ENCODE measurements around the gene AWAT2.

AWAT2 gene, protein sequence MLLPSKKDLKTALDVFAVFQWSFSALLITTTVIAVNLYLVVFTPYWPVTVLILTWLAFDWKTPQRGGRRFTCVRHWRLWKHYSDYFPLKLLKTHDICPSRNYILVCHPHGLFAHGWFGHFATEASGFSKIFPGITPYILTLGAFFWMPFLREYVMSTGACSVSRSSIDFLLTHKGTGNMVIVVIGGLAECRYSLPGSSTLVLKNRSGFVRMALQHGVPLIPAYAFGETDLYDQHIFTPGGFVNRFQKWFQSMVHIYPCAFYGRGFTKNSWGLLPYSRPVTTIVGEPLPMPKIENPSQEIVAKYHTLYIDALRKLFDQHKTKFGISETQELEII

DNA sequence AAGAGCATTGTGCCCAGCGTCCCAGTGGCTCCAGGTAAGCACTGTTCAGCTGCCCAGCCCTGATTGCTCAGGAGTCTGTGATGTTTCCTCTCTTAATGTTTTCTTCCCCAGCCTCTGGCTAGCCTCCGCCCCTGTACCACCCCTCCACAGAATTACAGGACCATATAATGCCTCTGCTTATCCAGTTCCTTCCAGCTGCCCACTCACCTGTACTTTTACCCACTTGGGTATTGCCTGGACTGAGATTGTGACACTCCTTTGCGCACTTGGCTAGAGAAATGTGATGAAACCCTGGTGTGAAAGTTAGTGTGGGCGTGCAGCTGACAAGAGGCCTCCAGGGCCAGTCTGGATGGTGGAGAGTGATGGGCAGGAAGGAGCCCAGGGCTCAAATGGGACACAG lies at the start of gene AWAT2:
Gene AWAT2, minus strand, starts transcription at position 14 of the 400 bp plus-strand sequence. Its CDS starts 6 bp downstream, at position 8.
- no peak for DNase-seq

DNA sequence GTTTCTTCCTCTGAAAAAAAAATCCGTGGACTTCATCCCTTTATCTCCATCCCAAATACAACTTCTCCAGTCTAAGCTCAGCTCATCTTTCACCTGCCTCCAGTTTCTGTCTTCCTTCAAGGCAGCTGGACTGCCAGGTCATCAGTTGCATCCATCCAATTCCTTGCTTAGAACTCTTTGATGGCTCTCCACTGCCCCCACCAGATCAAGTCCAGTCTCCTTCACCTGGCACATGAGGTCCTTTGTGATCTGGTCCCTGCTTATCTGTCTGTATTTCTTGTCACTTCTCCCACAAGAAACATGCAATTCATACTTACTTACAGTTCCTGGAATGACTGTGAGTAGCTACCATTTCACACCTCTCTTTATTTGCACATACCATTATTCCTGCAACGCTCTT lies 46.3 kb upstream of the AWAT2 start:
- DNase-seq = no peak

GRCh38 chrX:70092247-70092646 lies 42.5 kb upstream of the AWAT2 start:
- DNase-seq = no peak

DNA sequence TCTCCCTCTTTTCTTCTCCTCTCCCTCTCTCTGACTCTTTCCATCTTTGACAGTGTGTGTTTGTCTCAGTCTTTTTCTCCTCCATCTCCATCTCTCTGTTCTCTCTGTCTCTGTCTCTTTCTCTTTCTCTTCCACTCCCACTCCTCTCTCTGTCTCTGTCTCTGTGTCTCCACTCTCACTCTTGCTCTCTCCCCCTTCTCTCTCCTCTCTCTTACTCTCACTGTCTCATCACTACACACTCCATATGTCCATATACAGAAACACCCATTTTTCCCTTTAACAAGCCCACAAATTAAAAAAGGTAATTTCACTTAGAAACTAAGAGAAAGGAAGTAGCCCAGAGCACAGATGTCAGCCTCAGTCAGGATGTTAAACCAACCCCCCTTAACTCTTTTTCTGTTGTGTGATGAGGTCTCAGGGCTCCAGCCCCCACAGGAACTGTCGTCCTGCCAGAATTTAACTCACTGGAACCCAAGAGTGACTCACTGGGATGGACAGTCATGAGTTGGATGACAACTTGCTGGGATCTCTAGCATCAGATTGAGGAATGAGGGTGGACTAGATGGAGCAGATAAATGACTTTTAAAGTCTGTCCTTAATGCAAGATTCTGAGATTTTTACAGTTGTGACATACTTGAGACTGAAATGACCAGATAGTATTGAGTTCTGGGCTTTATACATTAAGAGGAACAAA lies 40.0 kb upstream of the AWAT2 start:
- DNase-seq = no peak

- DNase-seq = no peak
Observed at GRCh38 chrX:70088751-70089150, 39.0 kb upstream of the AWAT2 start.

DNA sequence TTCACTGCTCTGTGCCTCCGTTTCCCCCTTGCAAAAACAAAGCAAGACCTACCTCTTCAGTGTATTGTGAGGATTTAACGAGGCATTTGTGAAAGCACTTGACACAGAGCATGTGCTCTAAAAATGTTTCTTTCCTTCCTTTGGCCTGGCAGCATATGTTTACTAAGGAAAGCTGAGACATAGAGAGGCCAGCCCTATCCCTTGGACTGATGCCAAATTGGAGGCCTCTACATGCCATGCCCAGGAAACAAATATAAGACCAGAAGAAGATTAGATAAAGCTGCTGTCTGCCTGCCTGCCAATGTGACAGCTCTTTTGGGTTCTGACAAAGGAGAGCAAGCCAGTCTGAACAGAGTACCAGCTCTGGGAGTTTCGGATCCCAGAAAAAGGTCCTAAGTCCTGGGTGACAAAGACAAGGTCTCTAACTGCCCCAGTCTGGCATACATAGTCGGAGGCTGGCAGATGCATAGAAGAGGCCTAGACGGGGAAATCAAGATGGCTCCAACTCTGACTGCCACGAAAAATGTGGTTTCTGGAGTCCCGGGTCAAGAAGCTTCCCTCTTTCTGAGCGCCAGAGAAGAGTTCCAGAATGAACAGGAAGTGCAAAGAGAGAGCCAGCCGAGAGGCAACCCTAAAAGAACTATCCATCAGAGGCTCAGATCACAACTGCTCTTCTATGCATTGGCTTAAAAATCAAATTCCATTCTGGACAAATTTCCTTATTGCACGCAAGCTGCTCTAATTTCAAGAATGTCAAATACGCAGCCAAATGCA lies 38.3 kb upstream of the AWAT2 start:
- no peak for DNase-seq

DNA sequence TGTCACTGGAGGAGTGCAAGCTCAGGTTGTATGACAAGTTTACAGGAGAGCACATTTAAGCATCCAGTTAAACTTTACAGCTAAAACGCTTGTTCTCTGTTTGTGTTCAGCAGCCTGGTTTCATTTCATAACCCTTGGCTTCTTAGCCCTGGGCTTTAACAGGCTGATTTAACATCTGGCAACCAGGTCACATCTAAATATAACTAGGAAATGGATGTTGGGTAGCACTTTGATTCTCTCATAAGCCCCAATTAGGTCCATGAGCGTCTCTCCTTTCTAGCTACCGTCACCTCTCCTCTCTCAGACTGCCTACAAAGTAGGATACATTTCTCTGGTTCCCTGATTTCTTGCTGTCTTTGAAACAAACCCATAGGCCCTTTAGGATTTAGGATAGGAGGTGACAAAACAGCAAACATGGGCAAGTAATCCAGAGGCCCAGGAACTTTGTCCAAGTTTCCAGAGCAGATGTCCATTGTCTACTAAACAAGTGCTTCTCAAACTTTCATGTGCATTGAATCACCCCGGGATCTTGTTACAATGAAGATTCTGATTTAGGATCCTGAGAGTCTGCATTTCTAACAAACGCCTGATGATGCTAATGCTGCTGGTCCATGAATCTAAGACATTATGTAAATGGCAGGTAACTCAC lies 35.0 kb upstream of the AWAT2 start:
- no peak for DNase-seq

- no peak for DNase-seq
Observed at GRCh38 chrX:70082723-70083122, 33.0 kb upstream of the AWAT2 start.

DNA sequence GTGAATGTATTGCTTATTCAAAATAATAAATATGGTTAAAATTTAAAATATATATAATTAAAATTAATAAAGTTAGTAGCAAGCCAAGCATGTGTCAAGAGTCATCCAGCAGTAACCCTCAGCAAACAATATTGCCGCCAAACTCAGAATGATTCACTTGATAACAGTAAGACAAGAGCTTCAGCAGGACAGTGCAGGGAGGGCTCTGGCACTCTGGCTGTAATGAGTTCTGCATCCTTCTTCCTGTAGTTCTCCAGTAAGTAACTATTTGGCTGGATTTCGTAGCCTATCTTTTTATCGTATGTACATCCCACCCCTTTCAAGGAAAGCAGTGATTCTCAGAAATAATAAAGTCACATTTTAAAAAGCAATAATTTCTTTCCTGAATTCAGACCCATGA lies 30.1 kb upstream of the AWAT2 start:
- no peak for DNase-seq

- no peak for DNase-seq
Observed at GRCh38 chrX:70079297-70079696, 29.6 kb upstream of the AWAT2 start.

DNA sequence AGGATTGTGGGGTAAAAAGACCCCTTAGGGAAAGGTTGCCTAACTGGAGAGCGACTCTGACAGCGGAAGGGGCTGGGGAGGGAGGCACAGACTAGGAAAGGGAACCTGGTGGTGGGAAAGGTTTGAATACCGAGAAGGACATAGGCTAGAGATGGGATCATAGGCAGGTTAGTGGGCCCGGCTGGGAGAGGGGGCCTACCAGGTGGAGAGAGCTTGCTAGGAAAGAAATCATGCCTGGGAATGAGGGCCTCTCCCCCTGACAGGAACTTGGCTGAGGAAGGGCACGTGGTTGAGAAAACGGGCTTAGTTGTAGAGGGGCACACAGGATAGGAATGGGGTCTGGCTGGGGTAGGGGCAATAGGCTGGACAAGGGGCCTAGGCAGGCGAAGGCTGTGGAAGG lies 16.9 kb upstream of the AWAT2 start:
- DNase-seq = no peak

GRCh38 chrX:70062961-70063550 lies 13.3 kb upstream of the AWAT2 start:
- DNase-seq = no peak

DNA sequence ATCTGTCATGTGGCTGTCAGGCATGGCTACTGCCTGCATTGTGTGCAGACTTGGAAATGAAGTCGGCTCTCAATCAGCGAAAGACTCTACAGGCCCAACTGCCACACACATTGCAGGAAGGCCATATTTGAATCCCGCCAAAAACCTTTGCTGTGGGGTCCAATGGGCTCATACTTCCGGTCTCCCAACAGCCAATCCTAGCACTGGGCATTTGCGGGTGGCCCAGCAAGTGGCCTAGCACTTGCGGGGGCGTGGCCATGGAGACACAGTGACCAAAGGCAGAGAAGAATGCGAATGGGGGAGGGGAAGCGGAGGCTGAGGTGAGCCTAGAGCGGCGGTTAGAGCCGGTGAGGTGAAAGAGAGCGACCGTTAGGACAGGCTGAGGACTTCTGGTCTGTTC lies 12.3 kb upstream of the AWAT2 start, which contains the start of gene OTUD6A:
Gene OTUD6A, plus strand, starts transcription at position 382 of the 400 bp plus-strand sequence. CDS start 68 bp downstream, outside the sequence.
- no peak for DNase-seq

- no peak for DNase-seq
Observed at GRCh38 chrX:70054391-70054790, 4.7 kb upstream of the AWAT2 start.

DNA sequence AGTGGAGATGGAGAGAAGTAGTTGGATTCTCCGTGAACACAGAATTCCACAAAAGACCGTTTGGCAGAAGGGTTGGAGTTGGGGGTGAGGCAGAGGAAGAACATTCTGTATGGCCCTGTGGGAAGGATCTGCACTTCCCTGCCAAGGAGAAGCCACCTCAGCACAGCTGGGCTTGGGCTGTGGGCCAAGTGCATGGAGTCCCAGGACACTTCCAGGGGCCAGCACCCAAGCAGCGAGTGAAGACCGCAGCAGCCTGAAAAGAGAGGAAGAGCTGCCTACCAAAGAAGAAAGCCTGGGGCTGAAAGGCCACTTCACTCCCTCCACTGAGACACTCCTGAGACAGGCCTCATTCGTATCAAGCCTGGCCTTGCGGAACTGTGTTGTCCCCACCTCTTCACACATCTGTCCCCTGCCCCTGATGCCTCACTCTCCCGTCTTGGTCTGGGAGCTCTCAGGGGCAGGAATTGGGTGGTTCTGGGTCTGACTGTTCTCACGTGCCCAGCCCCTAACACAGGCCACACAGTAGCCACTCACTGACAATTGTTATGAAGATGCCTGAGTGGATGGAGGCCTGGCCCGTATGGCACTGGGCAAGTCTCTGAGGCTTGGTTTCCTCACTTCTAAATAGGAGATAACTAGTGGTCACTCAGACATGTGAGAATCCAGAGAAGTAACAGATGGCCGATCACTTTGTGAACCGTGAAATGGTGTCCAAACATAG lies 3.3 kb upstream of the AWAT2 start:
- DNase-seq = no peak

- DNase-seq = no peak
Observed at GRCh38 chrX:70049406-70049805, 332 bp downstream of the AWAT2 start.

- no peak for DNase-seq
Observed at GRCh38 chrX:70046978-70047377, 2.8 kb downstream of the AWAT2 start.

- DNase-seq = no peak
Observed at GRCh38 chrX:70044541-70045245, 5.0 kb downstream of the AWAT2 start.

DNA sequence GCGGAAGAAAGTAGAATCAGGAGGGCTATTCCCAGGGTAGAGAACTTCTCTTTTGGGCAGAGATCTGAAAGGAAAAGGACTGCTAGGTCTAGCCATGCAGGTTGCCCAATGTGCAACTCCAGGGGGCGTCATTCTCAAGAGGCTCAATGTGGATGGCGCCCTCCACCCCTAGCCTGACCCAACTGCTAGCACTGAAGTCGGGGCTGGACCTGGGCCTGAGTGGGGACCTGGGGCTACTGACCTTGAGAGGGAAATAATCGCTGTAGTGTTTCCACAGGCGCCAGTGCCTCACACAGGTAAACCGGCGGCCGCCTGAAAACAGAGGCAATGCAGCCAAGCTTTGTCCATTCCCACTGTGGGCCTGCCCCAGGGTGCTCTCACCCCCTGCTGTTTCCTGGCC lies 6.1 kb downstream of the AWAT2 start:
- no peak for DNase-seq

- DNase-seq = no peak
Observed at GRCh38 chrX:70042399-70043371, 7.1 kb downstream of the AWAT2 start.

All from NCI-H1048 (cell line).